NT2/D1 (cell line): ENCODE measurements around the gene TAF6.

ENCODE experiments used
- DNase-seq: peaks from one replicate; pipeline ENCODE4 v3.0.0-alpha.2; 2011; ENCODE audit warnings: low read depth, low spot score
- H3K27me3 ChIP-seq: 2 replicates; pipeline ENCODE4 v1.6.0; 2011; ENCODE audit warnings: mild to moderate bottlenecking; ENCODE audit not compliant: insufficient read length, insufficient read depth
- H3K36me3 ChIP-seq: 2 replicates; pipeline ENCODE4 v1.6.1; 2011; ENCODE audit warnings: mild to moderate bottlenecking, low read length, mixed read lengths; ENCODE audit not compliant: insufficient read depth, insufficient read length
- H3K4me1 ChIP-seq: 2 replicates; pipeline ENCODE4 v1.5.1; 2011; ENCODE audit not compliant: insufficient read depth, insufficient read length
- H3K4me3 ChIP-seq: 2 replicates; pipeline ENCODE4 v1.5.1; 2011; ENCODE audit warnings: low read depth; ENCODE audit not compliant: insufficient read length
- H3K9ac ChIP-seq: 2 replicates; pipeline ENCODE4 v1.6.0; 2011; ENCODE audit warnings: low read depth; ENCODE audit not compliant: insufficient read length
- H3K9me3 ChIP-seq: 2 replicates; pipeline ENCODE4 v1.5.1; 2011; ENCODE audit warnings: mild to moderate bottlenecking, low read length; ENCODE audit not compliant: insufficient read depth
- SUZ12 ChIP-seq: IDR thresholded peaks from 2 replicates; pipeline ENCODE4 v1.6.1; 2011; ENCODE audit not compliant: insufficient read length, insufficient read depth; ENCODE audit errors: extremely low read depth
- YY1 ChIP-seq: IDR thresholded peaks from 2 replicates; pipeline ENCODE4 v1.6.1; 2011; ENCODE audit not compliant: insufficient read length, insufficient read depth
- ZNF274 ChIP-seq: IDR thresholded peaks from 2 replicates; pipeline ENCODE4 v1.6.1; 2011; ENCODE audit warnings: mild to moderate bottlenecking, low read depth, low read length

TAF6 gene

GRCh38 chr7:100095289-100095688 is 23.9 kb downstream of the TAF6 start:
- H3K4me1 ChIP-seq, result peaks cover 9% of the 10 kb centered on the region
- TF ChIP-seq YY1 (no peak), ZNF274 (no peak), SUZ12 (no peak)
- no peak overlapping the region for H3K4me3 ChIP-seq
- no peaks in the 10 kb centered on the region for H3K27me3 ChIP-seq
- no peak for DNase-seq
- H3K36me3 ChIP-seq, result peaks cover 95% of the 10 kb centered on the region
- no peaks in the 10 kb centered on the region for H3K9me3 ChIP-seq
- H3K9ac ChIP-seq, result no peak overlapping the region

- no peak for TF ChIP-seq ZNF274
- TF ChIP-seq YY1, result no peak
- Histone ChIP-seq H3K4me3 (no peak overlapping the region), H3K9me3 (no peaks in the 10 kb centered on the region), H3K4me1 (peaks cover 5% of the 10 kb centered on the region), H3K9ac (no peak overlapping the region), H3K36me3 (peaks cover 85% of the 10 kb centered on the region), H3K27me3 (no peaks in the 10 kb centered on the region)
- DNase-seq, result no peak
Observed at GRCh38 chr7:100093925-100094486, 25.2 kb downstream of the TAF6 start.

GRCh38 chr7:100093498-100093897 is 25.7 kb downstream of the TAF6 start:
- H3K36me3 ChIP-seq, result peaks cover 80% of the 10 kb centered on the region
- H3K27me3 ChIP-seq, result no peaks in the 10 kb centered on the region
- DNase-seq, result no peak
- TF ChIP-seq ZNF274, result no peak
- no peak for TF ChIP-seq SUZ12
- TF ChIP-seq YY1, result no peak
- no peak overlapping the region for H3K9ac ChIP-seq
- H3K4me1 ChIP-seq, result peaks cover 2% of the 10 kb centered on the region
- no peak overlapping the region for H3K4me3 ChIP-seq
- no peaks in the 10 kb centered on the region for H3K9me3 ChIP-seq

GRCh38 chr7:100093054-100093453 is 26.1 kb downstream of the TAF6 start:
- Histone ChIP-seq H3K9ac (no peak overlapping the region), H3K4me3 (no peak overlapping the region), H3K36me3 (peaks cover 75% of the 10 kb centered on the region), H3K9me3 (no peaks in the 10 kb centered on the region), H3K4me1 (peaks cover 2% of the 10 kb centered on the region), H3K27me3 (no peaks in the 10 kb centered on the region)
- no peak for DNase-seq
- TF ChIP-seq YY1 (no peak), SUZ12 (no peak), ZNF274 (no peak)

- DNase-seq, result no peak
- H3K36me3 ChIP-seq, result peaks cover 63% of the 10 kb centered on the region
- H3K4me3 ChIP-seq, result no peak overlapping the region
- peaks cover 2% of the 10 kb centered on the region for H3K4me1 ChIP-seq
- no peak for TF ChIP-seq YY1
- TF ChIP-seq SUZ12, result no peak
- no peak for TF ChIP-seq ZNF274
- H3K9me3 ChIP-seq, result no peaks in the 10 kb centered on the region
- H3K9ac ChIP-seq, result no peak overlapping the region
- no peaks in the 10 kb centered on the region for H3K27me3 ChIP-seq
Observed at GRCh38 chr7:100091411-100092181, 27.6 kb downstream of the TAF6 start.

GRCh38 chr7:100090527-100091410 is 28.4 kb downstream of the TAF6 start:
- Histone ChIP-seq H3K9ac (no peak overlapping the region), H3K4me3 (no peak overlapping the region), H3K4me1 (peaks cover 2% of the 10 kb centered on the region), H3K36me3 (peaks cover 57% of the 10 kb centered on the region), H3K9me3 (no peaks in the 10 kb centered on the region), H3K27me3 (no peaks in the 10 kb centered on the region)
- no peak for TF ChIP-seq YY1
- TF ChIP-seq ZNF274, result no peak
- no peak for TF ChIP-seq SUZ12
- no peak for DNase-seq
